RPMI8226 (cell line): ENCODE measurements around the gene POU2F2.
"Not testable (repeated sequence)": the region's sequence is repeated elsewhere in the genome, so short reads cannot be mapped to it uniquely, and the experiment has no call there.

ENCODE experiments used
- DNase-seq: peaks from one replicate; pipeline ENCODE4 v3.0.0-alpha.2; 2015

The POU2F2 gene

GRCh38 chr19:42124386-42124901, 7.8 kb downstream of the POU2F2 start:
- DNase-seq, result no peak

- no peak for DNase-seq
These were observed 8.5 kb downstream of the POU2F2 start for GRCh38 chr19:42123765-42124164.

GRCh38 chr19:42122691-42123607, 9.3 kb downstream of the POU2F2 start:
- no peak for DNase-seq

GRCh38 chr19:42121656-42122069, 10.6 kb downstream of the POU2F2 start:
- no peak for DNase-seq

GRCh38 chr19:42121036-42121621, 11.1 kb downstream of the POU2F2 start:
- DNase-seq, result no peak

- DNase-seq, result no peak
These were observed 11.8 kb downstream of the POU2F2 start for GRCh38 chr19:42120276-42120980.

- no peak for DNase-seq
These were observed 15.2 kb downstream of the POU2F2 start for GRCh38 chr19:42117076-42117475.

GRCh38 chr19:42116308-42117075, 15.8 kb downstream of the POU2F2 start:
- DNase-seq, result no peak

- DNase-seq, result no peak
These were observed 16.5 kb downstream of the POU2F2 start for GRCh38 chr19:42115705-42116104.

GRCh38 chr19:42115219-42115618, 17.0 kb downstream of the POU2F2 start:
- no peak for DNase-seq

GRCh38 chr19:42114412-42114811, 17.8 kb downstream of the POU2F2 start:
- DNase-seq, result peak; percentile 75

GRCh38 chr19:42113641-42114348, 18.5 kb downstream of the POU2F2 start:
- no peak for DNase-seq

- no peak for DNase-seq
These were observed 20.4 kb downstream of the POU2F2 start for GRCh38 chr19:42111811-42112210.

GRCh38 chr19:42111384-42111783, 20.9 kb downstream of the POU2F2 start:
- DNase-seq, result no peak

GRCh38 chr19:42110658-42111057, 21.6 kb downstream of the POU2F2 start:
- no peak for DNase-seq

- DNase-seq, result no peak
These were observed 22.4 kb downstream of the POU2F2 start for GRCh38 chr19:42109896-42110295.

- DNase-seq, result peak; percentile 84
These were observed 23.5 kb downstream of the POU2F2 start for GRCh38 chr19:42108527-42109389.

GRCh38 chr19:42105368-42105767, 26.9 kb downstream of the POU2F2 start:
- no peak for DNase-seq

- DNase-seq, result no peak
These were observed 29.4 kb downstream of the POU2F2 start for GRCh38 chr19:42102877-42103276.

- not testable (repeated sequence) for DNase-seq
These were observed 32.0 kb downstream of the POU2F2 start for GRCh38 chr19:42100241-42100640.
